ENCODE data around the gene NFIX. TPM values are rescaled to one million over a fixed set of nuclear protein-coding genes. Genes with fewer than 3 reads are reported as not detected.

NFIX gene
- total RNA-seq, 1 donor from 2014 or later = 2.6 TPM

GRCh38 chr19:13092606-13093235 is 97.4 kb downstream of the NFIX start:
- Mint-ChIP-seq H3K4me1 (peaks cover 30% of the 10 kb centered on the region), H3K27ac (no peak overlapping the region), H3K27me3 (peaks cover 2% of the 10 kb centered on the region), H3K4me3 (no peak overlapping the region), H3K9me3 (no peaks in the 10 kb centered on the region), H3K36me3 (ENCODE audit: low read depth) (peaks cover 2% of the 10 kb centered on the region)
- ATAC-seq (ENCODE audit: low read depth) (no peak), DNase-seq (no peak)
- intact Hi-C loops (cut with micrococcal nuclease) = loop anchor here (1.0 kb wide), 2 partner anchors 109 to 127 kb away; no protein-coding TSS in a partner anchor
- ChIA-PET CTCF (interaction anchor here (0.9 to 5.0 kb wide), 6 partner anchors 10 to 127 kb away, joined by 3 to 106 read pairs (median 28); partner anchors contain the start of gene NFIX), POLR2A (interaction anchor here (3.1 to 4.5 kb wide), 2 partner anchors 12 to 115 kb away, joined by 28 to 125 read pairs; partner anchors contain the start of gene LYL1)
- TF ChIP-seq, protein P1, sequence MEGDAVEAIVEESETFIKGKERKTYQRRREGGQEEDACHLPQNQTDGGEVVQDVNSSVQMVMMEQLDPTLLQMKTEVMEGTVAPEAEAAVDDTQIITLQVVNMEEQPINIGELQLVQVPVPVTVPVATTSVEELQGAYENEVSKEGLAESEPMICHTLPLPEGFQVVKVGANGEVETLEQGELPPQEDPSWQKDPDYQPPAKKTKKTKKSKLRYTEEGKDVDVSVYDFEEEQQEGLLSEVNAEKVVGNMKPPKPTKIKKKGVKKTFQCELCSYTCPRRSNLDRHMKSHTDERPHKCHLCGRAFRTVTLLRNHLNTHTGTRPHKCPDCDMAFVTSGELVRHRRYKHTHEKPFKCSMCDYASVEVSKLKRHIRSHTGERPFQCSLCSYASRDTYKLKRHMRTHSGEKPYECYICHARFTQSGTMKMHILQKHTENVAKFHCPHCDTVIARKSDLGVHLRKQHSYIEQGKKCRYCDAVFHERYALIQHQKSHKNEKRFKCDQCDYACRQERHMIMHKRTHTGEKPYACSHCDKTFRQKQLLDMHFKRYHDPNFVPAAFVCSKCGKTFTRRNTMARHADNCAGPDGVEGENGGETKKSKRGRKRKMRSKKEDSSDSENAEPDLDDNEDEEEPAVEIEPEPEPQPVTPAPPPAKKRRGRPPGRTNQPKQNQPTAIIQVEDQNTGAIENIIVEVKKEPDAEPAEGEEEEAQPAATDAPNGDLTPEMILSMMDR (IDR thresholded peaks at IDR 0.05) = no peak

DNA sequence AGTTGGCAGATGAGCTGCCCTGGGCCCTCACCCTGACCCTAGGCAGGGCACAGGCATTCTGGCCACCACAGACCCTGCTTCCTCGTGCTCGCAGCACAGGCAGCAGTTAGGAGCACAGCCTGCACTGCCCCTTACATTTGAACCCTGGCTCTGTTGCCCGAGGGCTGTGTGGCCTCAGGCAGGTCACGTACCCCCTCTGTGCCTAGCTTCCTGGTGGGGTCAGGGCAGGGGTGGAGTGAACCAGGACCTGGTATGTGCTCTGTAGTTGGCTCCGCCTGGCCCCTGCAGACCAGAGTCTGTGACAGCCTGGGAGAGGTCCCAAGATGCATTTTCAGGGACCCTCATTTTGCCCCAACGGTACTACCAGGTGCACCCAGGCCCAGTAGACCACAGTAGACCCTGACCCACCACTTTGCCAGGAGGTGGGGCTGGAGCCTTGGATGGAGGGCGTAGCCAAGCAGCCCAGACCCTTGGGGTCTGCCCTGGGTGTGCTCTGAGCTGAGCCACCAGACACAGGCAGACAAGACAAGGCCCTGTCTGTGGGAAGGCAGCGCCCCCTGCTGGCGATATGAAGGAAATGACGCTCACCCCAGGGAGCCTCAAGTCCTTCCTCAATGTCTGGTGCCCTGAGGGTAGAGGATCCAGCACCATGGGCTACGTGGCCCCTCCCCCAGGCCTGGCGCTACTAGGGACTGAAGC is 98.3 kb downstream of the NFIX start:
- Mint-ChIP-seq H3K27ac (peak overlapping the region; percentile 95), H3K27me3 (no peaks in the 10 kb centered on the region), H3K36me3 (ENCODE audit: low read depth) (peaks cover 4% of the 10 kb centered on the region), H3K4me3 (peak overlapping the region; percentile 29), H3K4me1 (peaks cover 36% of the 10 kb centered on the region), H3K9me3 (no peaks in the 10 kb centered on the region)
- POLR2A ChIA-PET = interaction anchor here (0.8 to 4.5 kb wide), 15 partner anchors 11 to 209 kb away, joined by 3 to 125 read pairs (median 8); partner anchors contain the start of genes IER2, LYL1, NACC1 and STX10
- TF ChIP-seq, protein P1 (IDR thresholded peaks at IDR 0.05) = peak; percentile 71
- CTCF ChIA-PET = interaction anchor here (0.6 to 5.0 kb wide), 22 partner anchors 11 to 334 kb away, joined by 3 to 106 read pairs (median 4); partner anchors contain the start of genes NFIX and RNASEH2A
- ATAC-seq (ENCODE audit: low read depth) (peak; percentile 56), DNase-seq (peak; percentile 73)
- intact Hi-C loops (cut with micrococcal nuclease) = loop anchor here (1.0 to 2.0 kb wide), 6 partner anchors 11 to 203 kb away; partner anchors contain the start of gene GCDH

DNA sequence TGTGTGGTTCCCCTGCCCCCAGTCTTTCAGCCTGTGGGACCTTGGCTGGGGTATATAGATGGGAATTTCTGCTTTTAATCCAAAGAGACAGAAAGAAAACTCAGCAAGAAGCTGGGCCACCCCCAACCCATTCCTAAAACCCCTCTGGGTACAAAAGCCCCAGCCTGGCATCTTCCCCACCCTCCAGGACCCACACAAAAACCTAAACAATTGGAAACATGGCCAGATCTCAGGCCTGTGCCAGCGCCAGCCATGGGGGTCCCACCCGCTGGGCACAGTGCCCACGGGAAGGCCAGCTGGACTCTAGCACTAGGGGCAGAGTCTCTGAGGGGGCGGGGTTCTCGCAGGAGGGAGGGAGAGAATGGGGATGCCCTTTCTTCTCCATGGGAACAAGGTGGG is 98.8 kb downstream of the NFIX start:
- H3K36me3 Mint-ChIP-seq (ENCODE audit: low read depth) = peaks cover 7% of the 10 kb centered on the region
- ChIA-PET POLR2A (interaction anchor here (0.6 to 4.5 kb wide), 18 partner anchors 11 to 209 kb away, joined by 3 to 125 read pairs (median 7); partner anchors contain the start of genes IER2, LYL1, NACC1 and STX10), CTCF (interaction anchor here (0.6 to 5.0 kb wide), 22 partner anchors 11 to 334 kb away, joined by 3 to 106 read pairs (median 4); partner anchors contain the start of genes NFIX and RNASEH2A)
- intact Hi-C loops (cut with micrococcal nuclease) = loop anchor here (1.0 to 2.0 kb wide), 4 partner anchors 10 to 203 kb away; partner anchors contain the start of gene GCDH
- DNase-seq (peak; percentile 33), ATAC-seq (ENCODE audit: low read depth) (no peak)
- H3K27ac Mint-ChIP-seq = peak overlapping the region; percentile 95
- TF ChIP-seq, protein P1 (IDR thresholded peaks at IDR 0.05) = no peak
- H3K4me3 Mint-ChIP-seq = peak overlapping the region; percentile 29
- no peaks in the 10 kb centered on the region for H3K27me3 Mint-ChIP-seq
- no peaks in the 10 kb centered on the region for H3K9me3 Mint-ChIP-seq
- peaks cover 41% of the 10 kb centered on the region for H3K4me1 Mint-ChIP-seq

- POLR2A ChIA-PET = interaction anchor here (0.8 to 4.5 kb wide), 20 partner anchors 10 to 210 kb away, joined by 3 to 125 read pairs (median 8); partner anchors contain the start of genes CALR, IER2, LYL1 and NACC1
- ATAC-seq (ENCODE audit: low read depth) (peak; percentile 12), DNase-seq (peak; percentile 52)
- peak overlapping the region; percentile 95 for H3K27ac Mint-ChIP-seq
- TF ChIP-seq, protein P1 (IDR thresholded peaks at IDR 0.05) = no peak
- H3K4me3 Mint-ChIP-seq = peak overlapping the region; percentile 89
- CTCF ChIA-PET = interaction anchor here (0.8 to 5.0 kb wide), 11 partner anchors 10 to 299 kb away, joined by 3 to 106 read pairs (median 9); partner anchors contain the start of gene RNASEH2A
- H3K9me3 Mint-ChIP-seq = no peaks in the 10 kb centered on the region
- H3K36me3 Mint-ChIP-seq (ENCODE audit: low read depth) = peaks cover 9% of the 10 kb centered on the region
- peaks cover 46% of the 10 kb centered on the region for H3K4me1 Mint-ChIP-seq
- H3K27me3 Mint-ChIP-seq = no peaks in the 10 kb centered on the region
- intact Hi-C loops (cut with micrococcal nuclease) = loop anchor here (1.0 to 2.0 kb wide), 4 partner anchors 9 to 204 kb away; partner anchors contain the start of gene GCDH
Observed at GRCh38 chr19:13094771-13095392, 99.6 kb downstream of the NFIX start.

Data from activated B cell treated with CpG ODN at 0.5 μM for 24 hours (primary cell).